GM12878 (cell line): ENCODE measurements around the gene GAB1. TPM values are rescaled to one million over a fixed set of nuclear protein-coding genes. Genes with fewer than 3 reads are reported as not detected.

Experiments
- ATAC-seq: fragments of 200-7000 bp; cut with Tn5 transposase; 3 replicates; pipeline ENCODE4 v1.9.1; 2020; ENCODE audit warnings: mild to moderate bottlenecking, moderate library complexity
- BruUV-seq: library from RNA; stranded (reverse); fragments of 400-500 nt; replicated peaks from 2 replicates; lab custom pipeline; 2021; lab: Mats Ljungman, UMichigan
- CTCF ChIA-PET: fragments of 300-600 bp; sonication (Branson Sonifier 250); formaldehyde crosslinking; extraction: SDS; loops from one replicate; lab custom pipeline; 2021; ENCODE audit warnings: inconsistent platforms; lab: Yijun Ruan, JAX
- POLR2A ChIA-PET: fragments of 350-600 bp; formaldehyde crosslinking; extraction: SDS; loops from one replicate; lab custom pipeline; 2021; ENCODE audit warnings: inconsistent platforms; lab: Charles Lee
- RAD21 ChIA-PET: fragments of 300-600 bp; sonication (Branson Sonifier 250); formaldehyde crosslinking; loops from one replicate; lab custom pipeline; 2023; ENCODE audit warnings: antibody characterized with exemption; ENCODE audit not compliant: unreplicated experiment; lab: Charles Lee
- SMC1A ChIA-PET: fragments of 300-600 bp; sonication (Branson Sonifier 250); formaldehyde crosslinking; loops from one replicate; lab custom pipeline; 2023; ENCODE audit not compliant: unreplicated experiment, uncharacterized antibody; lab: Charles Lee
- DNase-seq: peaks from one replicate; pipeline ENCODE4 v3.0.0-alpha.2; 2011; ENCODE audit warnings: low read depth, low spot score
- FAIRE-seq: peaks from 3 replicates; lab custom pipeline; 2011; peaks lifted over from hg19 to GRCh38; lab: Jason Lieb, UNC
- H2AFZ ChIP-seq: 2 replicates; pipeline ENCODE4 v1.6.0; 2011; ENCODE audit warnings: low read depth, low read length, control low read depth; ENCODE audit not compliant: control insufficient read depth
- H3K27ac ChIP-seq: 2 replicates; pipeline ENCODE4 v1.5.1; 2011; ENCODE audit warnings: control low read depth; ENCODE audit not compliant: control insufficient read depth, insufficient read depth
- H3K27me3 ChIP-seq, 2 experiments: replicated peaks in 1 of 2; 2 replicates each; pipeline versions ENCODE4 v1.6.0 to v1.6.1; 2011; ENCODE audit warnings: low read length in 1 of 2; ENCODE audit not compliant: control insufficient read depth in 2 of 2, insufficient read depth in 2 of 2
- H3K36me3 ChIP-seq, 2 experiments: 2 replicates each; pipeline ENCODE4 v1.5.1; 2011; ENCODE audit warnings: low read length in 1 of 2; ENCODE audit not compliant: control insufficient read depth in 2 of 2, insufficient read depth in 2 of 2
- H3K4me1 ChIP-seq: 2 replicates; pipeline ENCODE4 v1.6.1; 2011; ENCODE audit warnings: mild to moderate bottlenecking, low read length, moderate library complexity, mixed read lengths; ENCODE audit not compliant: control insufficient read depth, insufficient read depth
- H3K4me2 ChIP-seq: 2 replicates; pipeline ENCODE4 v1.6.0; 2011; ENCODE audit warnings: control low read depth; ENCODE audit not compliant: control insufficient read depth, insufficient read depth
- H3K4me3 ChIP-seq: fragments of 200-600 bp; sonication (generic); 2 replicates; pipeline ENCODE4 v1.5.1; 2016
- H3K79me2 ChIP-seq: 2 replicates; pipeline ENCODE4 v1.6.0; 2011; ENCODE audit warnings: low read length; ENCODE audit not compliant: control insufficient read depth, insufficient read depth
- H3K9ac ChIP-seq: 2 replicates; pipeline ENCODE4 v1.8.0; 2011; ENCODE audit warnings: low read length, control low read depth, mixed read lengths; ENCODE audit not compliant: control insufficient read depth, insufficient read depth
- H3K9me3 ChIP-seq: replicated peaks from 3 replicates; pipeline ENCODE4 v1.5.1; 2011; ENCODE audit warnings: mild to moderate bottlenecking, low read length; ENCODE audit not compliant: control insufficient read depth, insufficient read depth
- H4K20me1 ChIP-seq: 2 replicates; pipeline ENCODE4 v1.6.0; 2011; ENCODE audit not compliant: control insufficient read depth, insufficient read depth
- CHD1 ChIP-seq: IDR thresholded peaks from 2 replicates; pipeline ENCODE4 v1.6.1; 2012; ENCODE audit warnings: low read depth, low read length, improper control_type of control experiment
- EZH2 ChIP-seq: IDR thresholded peaks from 2 replicates; pipeline ENCODE4 v1.6.1; 2012; ENCODE audit warnings: low read depth, mild to moderate bottlenecking, control low read depth, inconsistent platforms, low read length, borderline replicate concordance; ENCODE audit not compliant: control insufficient read depth
- FOXM1 ChIP-seq: IDR thresholded peaks from 2 replicates; pipeline ENCODE4 v1.6.1; 2012; ENCODE audit warnings: low read depth, mild to moderate bottlenecking, inconsistent platforms, low read length, moderate library complexity
- GATAD2B ChIP-seq: fragments of 450-650 bp; conservative IDR thresholded peaks from 2 replicates; pipeline ENCODE4 v1.6.1; 2017; ENCODE audit warnings: low read depth, mild to moderate bottlenecking, moderate library complexity
- HSF1 ChIP-seq: fragments of 150-350 bp; IDR thresholded peaks from 2 replicates; pipeline ENCODE4 v1.6.1; 2014; ENCODE audit warnings: mild to moderate bottlenecking, low read depth, low read length
- MXI1 ChIP-seq: fragments of 150-350 bp; IDR thresholded peaks from 2 replicates; pipeline ENCODE4 v1.6.1; 2011; ENCODE audit warnings: low read depth, mild to moderate bottlenecking, inconsistent platforms, low read length, improper control_type of control experiment
- RBBP5 ChIP-seq: fragments of 200-600 bp; sonication (generic); conservative IDR thresholded peaks from 2 replicates; pipeline ENCODE4 v1.6.1; 2016
- RELA ChIP-seq: fragments of 450-650 bp; IDR thresholded peaks from 2 replicates; pipeline ENCODE4 v1.8.0; 2014; ENCODE audit warnings: borderline replicate concordance; ENCODE audit not compliant: partially characterized antibody
- STAT3 ChIP-seq: IDR thresholded peaks from 2 replicates; pipeline ENCODE4 v1.6.1; 2011; ENCODE audit warnings: low read depth, low read length, improper control_type of control experiment
- SUPT20H ChIP-seq: IDR thresholded peaks from 2 replicates; pipeline ENCODE4 v1.6.1; 2011; ENCODE audit warnings: low read depth, mild to moderate bottlenecking, low read length, moderate library complexity, borderline replicate concordance; ENCODE audit not compliant: control insufficient read depth
- SUZ12 ChIP-seq: fragments of 200-600 bp; sonication (generic); IDR thresholded peaks from one replicate; pipeline ENCODE4 v1.6.1; 2018; ENCODE audit warnings: antibody characterized with exemption, mild to moderate bottlenecking; ENCODE audit not compliant: unreplicated experiment
- YBX1 ChIP-seq: fragments of 450-650 bp; IDR thresholded peaks from 2 replicates; pipeline ENCODE4 v1.6.1; 2016; ENCODE audit warnings: antibody characterized with exemption
- WGBS: methylation state at CpG from one replicate; pipeline ENCODE4 v1.1.6; 2016; ENCODE audit warnings: low lambda C conversion rate; ENCODE audit not compliant: insufficient replicate concordance, insufficient coverage; ENCODE audit errors: missing lambda C conversion rate; 5-methylcytosine and 5-hydroxymethylcytosine counted together
- in situ Hi-C: fragments of 300-500 bp; cut with MboI; formaldehyde crosslinking; loops from 9 replicates; pipeline ENCODE4 v1.14.3; 2018; ENCODE audit warnings: mixed read lengths
- intact Hi-C: fragments of 100-400 bp; cut with micrococcal nuclease; formaldehyde crosslinking; loops from one replicate; pipeline ENCODE4 v1.14.2; 2022; ENCODE audit not compliant: unreplicated experiment
- polyA plus RNA-seq, 11 experiments: library from polyadenylated mRNA; depleted of rRNA in 4 of 11; unstranded in 6 of 11; stranded (reverse) in 5 of 11; fragments of >200 nt; fragmentation: Nextera tagmentation in 4 of 11; fragmentation: Illumina TruSeq in 1 of 11; extraction: Ambion mirVana in 4 of 11; extraction: Trizol in 1 of 11; gene quantifications; 1 replicate in 1 of 11; 2 replicates in 10 of 11; pipeline versions ENCODE4 v1.2.1 to v1.2.3, GENCODE V29; 2011 to 2016; ENCODE audit warnings: inconsistent platforms in 2 of 11, missing spikeins in 2 of 11, low read depth in 1 of 11
- total RNA-seq, 4 experiments: library from RNA; depleted of rRNA in 3 of 4; stranded (reverse); fragments of >200 nt in 3 of 4; fragmentation: Illumina TruSeq in 1 of 4; extraction: Trizol in 1 of 4; gene quantifications; 2 replicates each; pipeline versions ENCODE4 v1.2.1 to v1.2.3, GENCODE V29; 2013 to 2021
- TF ChIP-seq, protein P1 (sequence below): IDR thresholded peaks from 2 replicates; pipeline ENCODE4 v1.6.1; 2011; ENCODE audit warnings: mild to moderate bottlenecking, low read depth, low read length, moderate library complexity; ENCODE audit not compliant: insufficient replicate concordance
- TF ChIP-seq, protein P2 (sequence below), 3 experiments: IDR thresholded peaks in 2 of 3; conservative IDR thresholded peaks in 1 of 3; 2 replicates each; pipeline ENCODE4 v1.5.1; 2011; ENCODE audit warnings: low read depth in 3 of 3, low read length in 3 of 3, mild to moderate bottlenecking in 3 of 3, control low read depth in 2 of 3, moderate library complexity in 2 of 3, inconsistent platforms in 1 of 3, mixed read lengths in 1 of 3; ENCODE audit not compliant: control insufficient read depth in 2 of 3, insufficient read depth in 1 of 3; ENCODE audit errors: extremely low read depth in 1 of 3
- TF ChIP-seq, protein P3 (sequence below): fragments of 450-650 bp; IDR thresholded peaks from 2 replicates; pipeline ENCODE4 v1.6.1; 2017; ENCODE audit warnings: mild to moderate bottlenecking

GAB1 gene
- total and polyA plus RNA-seq, 10 of the 15 experiments (the other 5 are each of a cell fraction or from before 2014, with no cell fraction given) = 0.37 to 5.3 (median 3.2) TPM

- FAIRE-seq (no peak), ATAC-seq (no peak), DNase-seq (no peak)
- in situ Hi-C loops (no loop called here), intact Hi-C loops (no loop called here)
- Histone ChIP-seq H3K4me2 (peak overlapping the region; percentile 19; the same call in 1 of the 2 replicates), H3K9me3 (no peaks in the 10 kb centered on the region), H3K36me3 (peaks cover 0 to 6% of the 10 kb centered on the region in 2 experiments; a peak in 2 of 4 replicates), H3K27me3 (no peaks in the 10 kb centered on the region; a peak in 1 of 4 replicates), H3K79me2 (peaks cover 54% of the 10 kb centered on the region), H4K20me1 (no peaks in the 10 kb centered on the region), H3K27ac (peak overlapping the region; percentile 88), H3K4me1 (no peaks in the 10 kb centered on the region), H3K4me3 (peak overlapping the region; percentile 94), H2AFZ (peak overlapping the region; percentile 77), H3K9ac (peak overlapping the region; percentile 78)
- 1% methylated on average over 13 of the region's 13 CpGs for WGBS
- RAD21 ChIA-PET = interaction anchor here (0.9 to 2.2 kb wide), 2 partner anchors 95 to 139 kb away, joined by 3 to 9 read pairs; no protein-coding TSS in a partner anchor
- TF ChIP-seq RELA = no peak
- TF ChIP-seq, protein P1, sequence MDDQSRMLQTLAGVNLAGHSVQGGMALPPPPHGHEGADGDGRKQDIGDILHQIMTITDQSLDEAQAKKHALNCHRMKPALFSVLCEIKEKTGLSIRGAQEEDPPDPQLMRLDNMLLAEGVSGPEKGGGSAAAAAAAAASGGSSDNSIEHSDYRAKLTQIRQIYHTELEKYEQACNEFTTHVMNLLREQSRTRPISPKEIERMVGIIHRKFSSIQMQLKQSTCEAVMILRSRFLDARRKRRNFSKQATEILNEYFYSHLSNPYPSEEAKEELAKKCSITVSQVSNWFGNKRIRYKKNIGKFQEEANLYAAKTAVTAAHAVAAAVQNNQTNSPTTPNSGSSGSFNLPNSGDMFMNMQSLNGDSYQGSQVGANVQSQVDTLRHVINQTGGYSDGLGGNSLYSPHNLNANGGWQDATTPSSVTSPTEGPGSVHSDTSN = no peak
- TF ChIP-seq FOXM1 = no peak
- TF ChIP-seq, protein P2, sequence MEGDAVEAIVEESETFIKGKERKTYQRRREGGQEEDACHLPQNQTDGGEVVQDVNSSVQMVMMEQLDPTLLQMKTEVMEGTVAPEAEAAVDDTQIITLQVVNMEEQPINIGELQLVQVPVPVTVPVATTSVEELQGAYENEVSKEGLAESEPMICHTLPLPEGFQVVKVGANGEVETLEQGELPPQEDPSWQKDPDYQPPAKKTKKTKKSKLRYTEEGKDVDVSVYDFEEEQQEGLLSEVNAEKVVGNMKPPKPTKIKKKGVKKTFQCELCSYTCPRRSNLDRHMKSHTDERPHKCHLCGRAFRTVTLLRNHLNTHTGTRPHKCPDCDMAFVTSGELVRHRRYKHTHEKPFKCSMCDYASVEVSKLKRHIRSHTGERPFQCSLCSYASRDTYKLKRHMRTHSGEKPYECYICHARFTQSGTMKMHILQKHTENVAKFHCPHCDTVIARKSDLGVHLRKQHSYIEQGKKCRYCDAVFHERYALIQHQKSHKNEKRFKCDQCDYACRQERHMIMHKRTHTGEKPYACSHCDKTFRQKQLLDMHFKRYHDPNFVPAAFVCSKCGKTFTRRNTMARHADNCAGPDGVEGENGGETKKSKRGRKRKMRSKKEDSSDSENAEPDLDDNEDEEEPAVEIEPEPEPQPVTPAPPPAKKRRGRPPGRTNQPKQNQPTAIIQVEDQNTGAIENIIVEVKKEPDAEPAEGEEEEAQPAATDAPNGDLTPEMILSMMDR (IDR thresholded peaks at IDR 0.05 in 2 of 3, conservative IDR thresholded peaks at IDR 0.05 in 1 of 3; ENCODE audit: control insufficient read depth in 2 of 3, extremely low read depth in 1 of 3, insufficient read depth in 1 of 3, low read depth in 3 of 3, low read length in 3 of 3) = no peak
- no peak for TF ChIP-seq SUPT20H
- no peak for TF ChIP-seq STAT3
- TF ChIP-seq MXI1 = no peak
- TF ChIP-seq CHD1 = no peak
- TF ChIP-seq SUZ12 = no peak
- no peak for TF ChIP-seq YBX1
- no peak for TF ChIP-seq GATAD2B
- TF ChIP-seq, protein P3, sequence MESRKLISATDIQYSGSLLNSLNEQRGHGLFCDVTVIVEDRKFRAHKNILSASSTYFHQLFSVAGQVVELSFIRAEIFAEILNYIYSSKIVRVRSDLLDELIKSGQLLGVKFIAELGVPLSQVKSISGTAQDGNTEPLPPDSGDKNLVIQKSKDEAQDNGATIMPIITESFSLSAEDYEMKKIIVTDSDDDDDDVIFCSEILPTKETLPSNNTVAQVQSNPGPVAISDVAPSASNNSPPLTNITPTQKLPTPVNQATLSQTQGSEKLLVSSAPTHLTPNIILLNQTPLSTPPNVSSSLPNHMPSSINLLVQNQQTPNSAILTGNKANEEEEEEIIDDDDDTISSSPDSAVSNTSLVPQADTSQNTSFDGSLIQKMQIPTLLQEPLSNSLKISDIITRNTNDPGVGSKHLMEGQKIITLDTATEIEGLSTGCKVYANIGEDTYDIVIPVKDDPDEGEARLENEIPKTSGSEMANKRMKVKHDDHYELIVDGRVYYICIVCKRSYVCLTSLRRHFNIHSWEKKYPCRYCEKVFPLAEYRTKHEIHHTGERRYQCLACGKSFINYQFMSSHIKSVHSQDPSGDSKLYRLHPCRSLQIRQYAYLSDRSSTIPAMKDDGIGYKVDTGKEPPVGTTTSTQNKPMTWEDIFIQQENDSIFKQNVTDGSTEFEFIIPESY = no peak
- no peak for TF ChIP-seq HSF1
- no peak for TF ChIP-seq EZH2
- TF ChIP-seq RBBP5 = no peak
- CTCF ChIA-PET = interaction anchor here (0.7 to 1.7 kb wide), 5 partner anchors 9 to 137 kb away, joined by 3 to 4 read pairs (median 4); no protein-coding TSS in a partner anchor
- SMC1A ChIA-PET = interaction anchor here (0.8 to 1.6 kb wide), 7 partner anchors 17 to 323 kb away, joined by 3 read pairs; no protein-coding TSS in a partner anchor
- POLR2A ChIA-PET = interaction anchor here (0.6 to 1.5 kb wide), 7 partner anchors 11 to 173 kb away, joined by 3 to 5 read pairs (median 4); no protein-coding TSS in a partner anchor
- BruUV-seq = no TSS peak
These were observed 177.5 kb downstream of the GAB1 start for GRCh38 chr4:143514169-143514495.
